Epidermal melanocyte (primary cell): ENCODE data around the gene SEPTIN3.
A peak's percentile ranks its signal among the peaks of the same experiment; 100 is the strongest.
"Not testable (repeated sequence)": the region's sequence is repeated elsewhere in the genome, so short reads cannot be mapped to it uniquely, and the experiment has no call there.

Experiments used
- DNase-seq: peaks from one replicate; pipeline ENCODE4 v3.0.0; 2011; ENCODE audit warnings: low spot score; ENCODE audit not compliant: insufficient read length

Gene SEPTIN3

GRCh38 chr22:41940832-41941765, 28.1 kb upstream of the SEPTIN3 start:
- peak; percentile 85 for DNase-seq

GRCh38 chr22:41943661-41944209, 25.5 kb upstream of the SEPTIN3 start:
- no peak for DNase-seq

GRCh38 chr22:41946629-41947423, 22.4 kb upstream of the SEPTIN3 start, which contains the start of gene CENPM:
CENPM (minus strand) TSS chr22:41947152; CDS start chr22:41947076, 76 bp downstream.
- DNase-seq = peak; percentile 87

GRCh38 chr22:41947424-41948080, 21.7 kb upstream of the SEPTIN3 start:
- no peak for DNase-seq

GRCh38 chr22:41948142-41948541, 21.1 kb upstream of the SEPTIN3 start:
- no peak for DNase-seq

GRCh38 chr22:41948928-41949296, 20.3 kb upstream of the SEPTIN3 start:
- DNase-seq = not testable (repeated sequence)

GRCh38 chr22:41949297-41949965, 19.8 kb upstream of the SEPTIN3 start:
- DNase-seq = no peak

- no peak for DNase-seq
These were observed 17.3 kb upstream of the SEPTIN3 start, which contains the start of gene SMIM45 for GRCh38 chr22:41951898-41952474. SMIM45 (plus strand) TSS chr22:41952150.

GRCh38 chr22:41952713-41953112, 16.5 kb upstream of the SEPTIN3 start:
- no peak for DNase-seq

GRCh38 chr22:41957941-41958556, 11.2 kb upstream of the SEPTIN3 start:
- no peak for DNase-seq

- no peak for DNase-seq
These were observed 5.7 kb upstream of the SEPTIN3 start for GRCh38 chr22:41963453-41964111.

GRCh38 chr22:41964112-41964491, 5.1 kb upstream of the SEPTIN3 start:
- no peak for DNase-seq

GRCh38 chr22:41966225-41966606, 3.0 kb upstream of the SEPTIN3 start:
- no peak for DNase-seq

GRCh38 chr22:41966607-41967240, 2.5 kb upstream of the SEPTIN3 start:
- peak; percentile 78 for DNase-seq

- DNase-seq = no peak
These were observed 642 bp upstream of the SEPTIN3 start for GRCh38 chr22:41968601-41969000.

GRCh38 chr22:41970601-41971000, 1.4 kb downstream of the SEPTIN3 start:
- no peak for DNase-seq

GRCh38 chr22:41971431-41971830, 2.2 kb downstream of the SEPTIN3 start:
- no peak for DNase-seq

GRCh38 chr22:41974691-41975290, 5.5 kb downstream of the SEPTIN3 start:
- DNase-seq = no peak
